GM12878 (cell line): ENCODE data around the gene ALOXE3. TPM values are rescaled to one million over a fixed set of nuclear protein-coding genes. Genes with fewer than 3 reads are reported as not detected.

Experiments used
- ATAC-seq: fragments of 200-7000 bp; cut with Tn5 transposase; 3 replicates; pipeline ENCODE4 v1.9.1; 2020; ENCODE audit warnings: mild to moderate bottlenecking, moderate library complexity
- BruUV-seq: library from RNA; stranded (reverse); fragments of 400-500 nt; replicated peaks from 2 replicates; lab custom pipeline; 2021; lab: Mats Ljungman, UMichigan
- CTCF ChIA-PET: fragments of 300-600 bp; sonication (Branson Sonifier 250); formaldehyde crosslinking; extraction: SDS; loops from one replicate; lab custom pipeline; 2021; ENCODE audit warnings: inconsistent platforms; lab: Yijun Ruan, JAX
- POLR2A ChIA-PET: fragments of 350-600 bp; formaldehyde crosslinking; extraction: SDS; loops from one replicate; lab custom pipeline; 2021; ENCODE audit warnings: inconsistent platforms; lab: Charles Lee
- RAD21 ChIA-PET: fragments of 300-600 bp; sonication (Branson Sonifier 250); formaldehyde crosslinking; loops from one replicate; lab custom pipeline; 2023; ENCODE audit warnings: antibody characterized with exemption; ENCODE audit not compliant: unreplicated experiment; lab: Charles Lee
- SMC1A ChIA-PET: fragments of 300-600 bp; sonication (Branson Sonifier 250); formaldehyde crosslinking; loops from one replicate; lab custom pipeline; 2023; ENCODE audit not compliant: unreplicated experiment, uncharacterized antibody; lab: Charles Lee
- DNase-seq: peaks from one replicate; pipeline ENCODE4 v3.0.0-alpha.2; 2011; ENCODE audit warnings: low read depth, low spot score
- FAIRE-seq: peaks from 3 replicates; lab custom pipeline; 2011; peaks lifted over from hg19 to GRCh38; lab: Jason Lieb, UNC
- H2AFZ ChIP-seq: 2 replicates; pipeline ENCODE4 v1.6.0; 2011; ENCODE audit warnings: low read depth, low read length, control low read depth; ENCODE audit not compliant: control insufficient read depth
- H3K27ac ChIP-seq: 2 replicates; pipeline ENCODE4 v1.5.1; 2011; ENCODE audit warnings: control low read depth; ENCODE audit not compliant: control insufficient read depth, insufficient read depth
- H3K27me3 ChIP-seq, 2 experiments: replicated peaks in 1 of 2; 2 replicates each; pipeline versions ENCODE4 v1.6.0 to v1.6.1; 2011; ENCODE audit warnings: low read length in 1 of 2; ENCODE audit not compliant: control insufficient read depth in 2 of 2, insufficient read depth in 2 of 2
- H3K36me3 ChIP-seq, 2 experiments: 2 replicates each; pipeline ENCODE4 v1.5.1; 2011; ENCODE audit warnings: low read length in 1 of 2; ENCODE audit not compliant: control insufficient read depth in 2 of 2, insufficient read depth in 2 of 2
- H3K4me1 ChIP-seq: 2 replicates; pipeline ENCODE4 v1.6.1; 2011; ENCODE audit warnings: mild to moderate bottlenecking, low read length, moderate library complexity, mixed read lengths; ENCODE audit not compliant: control insufficient read depth, insufficient read depth
- H3K4me2 ChIP-seq: 2 replicates; pipeline ENCODE4 v1.6.0; 2011; ENCODE audit warnings: control low read depth; ENCODE audit not compliant: control insufficient read depth, insufficient read depth
- H3K4me3 ChIP-seq: fragments of 200-600 bp; sonication (generic); 2 replicates; pipeline ENCODE4 v1.5.1; 2016
- H3K79me2 ChIP-seq: 2 replicates; pipeline ENCODE4 v1.6.0; 2011; ENCODE audit warnings: low read length; ENCODE audit not compliant: control insufficient read depth, insufficient read depth
- H3K9ac ChIP-seq: 2 replicates; pipeline ENCODE4 v1.8.0; 2011; ENCODE audit warnings: low read length, control low read depth, mixed read lengths; ENCODE audit not compliant: control insufficient read depth, insufficient read depth
- H3K9me3 ChIP-seq: replicated peaks from 3 replicates; pipeline ENCODE4 v1.5.1; 2011; ENCODE audit warnings: mild to moderate bottlenecking, low read length; ENCODE audit not compliant: control insufficient read depth, insufficient read depth
- H4K20me1 ChIP-seq: 2 replicates; pipeline ENCODE4 v1.6.0; 2011; ENCODE audit not compliant: control insufficient read depth, insufficient read depth
- CEBPB ChIP-seq, 2 experiments: fragments of 150-350 bp in 1 of 2; IDR thresholded peaks; 2 replicates each; pipeline ENCODE4 v1.6.1; 2012 to 2014; ENCODE audit warnings: low read depth in 2 of 2, low read length in 2 of 2, borderline replicate concordance in 1 of 2, inconsistent platforms in 1 of 2
- IRF4 ChIP-seq: IDR thresholded peaks from 2 replicates; pipeline ENCODE4 v1.6.1; 2011; ENCODE audit warnings: low read depth, low read length
- JUNB ChIP-seq: IDR thresholded peaks from 2 replicates; pipeline ENCODE4 v1.6.1; 2016; ENCODE audit warnings: antibody characterized with exemption, mild to moderate bottlenecking
- NBN ChIP-seq: fragments of 450-650 bp; IDR thresholded peaks from 2 replicates; pipeline ENCODE4 v1.6.1; 2016
- NRF1 ChIP-seq: conservative IDR thresholded peaks from 2 replicates; pipeline ENCODE4 v1.6.1; 2011; ENCODE audit warnings: mild to moderate bottlenecking, low read depth, low read length, improper control_type of control experiment
- POLR2AphosphoS5 ChIP-seq: IDR thresholded peaks from 2 replicates; pipeline ENCODE4 v1.6.1; 2011; ENCODE audit warnings: mild to moderate bottlenecking, low read length, inconsistent platforms
- POU2F2 ChIP-seq: IDR thresholded peaks from 3 replicates; pipeline ENCODE4 v1.6.1; 2011; ENCODE audit warnings: low read depth, mild to moderate bottlenecking, low read length, borderline replicate concordance
- ZNF622 ChIP-seq: fragments of 450-650 bp; IDR thresholded peaks from 2 replicates; pipeline ENCODE4 v1.6.1; 2017; ENCODE audit warnings: mild to moderate bottlenecking, inconsistent platforms
- WGBS: methylation state at CpG from one replicate; pipeline ENCODE4 v1.1.6; 2016; ENCODE audit warnings: low lambda C conversion rate; ENCODE audit not compliant: insufficient replicate concordance, insufficient coverage; ENCODE audit errors: missing lambda C conversion rate; 5-methylcytosine and 5-hydroxymethylcytosine counted together
- in situ Hi-C: fragments of 300-500 bp; cut with MboI; formaldehyde crosslinking; loops from 9 replicates; pipeline ENCODE4 v1.14.3; 2018; ENCODE audit warnings: mixed read lengths
- intact Hi-C: fragments of 100-400 bp; cut with micrococcal nuclease; formaldehyde crosslinking; loops from one replicate; pipeline ENCODE4 v1.14.2; 2022; ENCODE audit not compliant: unreplicated experiment
- polyA plus RNA-seq, 11 experiments: library from polyadenylated mRNA; depleted of rRNA in 4 of 11; unstranded in 6 of 11; stranded (reverse) in 5 of 11; fragments of >200 nt; fragmentation: Nextera tagmentation in 4 of 11; fragmentation: Illumina TruSeq in 1 of 11; extraction: Ambion mirVana in 4 of 11; extraction: Trizol in 1 of 11; gene quantifications; 1 replicate in 1 of 11; 2 replicates in 10 of 11; pipeline versions ENCODE4 v1.2.1 to v1.2.3, GENCODE V29; 2011 to 2016; ENCODE audit warnings: inconsistent platforms in 2 of 11, missing spikeins in 2 of 11, low read depth in 1 of 11
- total RNA-seq, 4 experiments: library from RNA; depleted of rRNA in 3 of 4; stranded (reverse); fragments of >200 nt in 3 of 4; fragmentation: Illumina TruSeq in 1 of 4; extraction: Trizol in 1 of 4; gene quantifications; 2 replicates each; pipeline versions ENCODE4 v1.2.1 to v1.2.3, GENCODE V29; 2013 to 2021
- TF ChIP-seq, protein P1 (sequence below): IDR thresholded peaks from 2 replicates; pipeline ENCODE4 v1.6.1; 2012; ENCODE audit warnings: low read depth, low read length, improper control_type of control experiment
- TF ChIP-seq, protein P2 (sequence below): IDR thresholded peaks from 2 replicates; pipeline ENCODE4 v1.6.1; 2011; ENCODE audit warnings: borderline replicate concordance, low read depth, mild to moderate bottlenecking, moderate library complexity, low read length; ENCODE audit not compliant: insufficient read depth, poor library complexity, severe bottlenecking

ALOXE3 gene
- total and polyA plus RNA-seq, 10 of the 15 experiments (the other 5 are each of a cell fraction or from before 2014, with no cell fraction given) = 0.04 TPM; not detected in 9

DNA sequence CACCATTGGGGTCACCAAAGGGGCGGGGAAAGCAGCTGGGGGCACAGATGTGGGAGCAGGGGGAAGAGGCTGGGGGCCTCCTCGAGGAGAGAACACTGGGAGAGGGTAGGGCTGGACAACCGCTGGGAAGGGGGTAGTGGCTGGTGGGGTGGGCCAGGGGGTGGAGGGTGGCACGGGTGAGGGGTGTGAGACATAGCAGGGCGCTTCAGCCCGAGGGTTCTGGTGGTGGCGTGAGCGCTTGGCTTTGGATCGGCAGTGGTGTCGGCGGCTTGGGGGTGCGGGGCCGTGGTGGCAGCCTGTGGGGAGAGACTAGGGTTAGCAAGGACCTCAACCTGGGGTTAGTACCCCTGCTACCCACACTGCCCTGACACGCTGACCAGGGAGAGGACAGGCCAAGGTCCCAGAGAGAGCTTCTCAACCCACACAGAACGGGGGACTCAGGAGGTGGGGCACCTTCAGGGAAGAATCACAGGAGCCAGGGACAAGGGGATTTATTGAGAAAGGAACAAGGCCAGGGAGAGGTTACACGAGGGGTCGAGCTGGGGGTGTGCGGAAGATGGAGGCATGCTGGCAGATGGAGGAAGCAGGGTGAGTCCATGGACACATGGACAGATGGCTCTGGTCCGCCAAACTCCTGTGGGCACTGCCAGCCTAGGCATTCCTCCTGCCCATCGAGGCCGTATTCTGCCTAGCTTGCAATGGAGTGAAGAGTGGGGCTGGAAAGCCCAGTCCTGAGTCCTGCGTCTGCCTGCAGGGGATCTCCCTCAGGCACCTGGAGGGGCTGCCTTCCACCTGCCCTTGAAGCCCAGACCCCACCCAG is 25.5 kb upstream of the ALOXE3 start:
- Histone ChIP-seq H3K79me2 (no peaks in the 10 kb centered on the region), H3K4me2 (no peak overlapping the region), H3K9me3 (no peaks in the 10 kb centered on the region), H3K4me1 (peaks cover 3% of the 10 kb centered on the region), H3K36me3 (peaks cover 11 to 28% of the 10 kb centered on the region in 2 experiments), H3K4me3 (no peak overlapping the region), H2AFZ (no peak overlapping the region), H3K27me3 (no peaks in the 10 kb centered on the region), H3K9ac (no peak overlapping the region), H4K20me1 (no peaks in the 10 kb centered on the region), H3K27ac (no peak overlapping the region)
- in situ Hi-C loops = no loop called here
- ChIA-PET SMC1A (no interaction called here), CTCF (interaction anchor here (1.1 kb wide), 1 partner anchor 10 kb away, joined by 3 read pairs; no protein-coding TSS in a partner anchor), RAD21 (no interaction called here), POLR2A (interaction anchor here (0.6 kb wide), 1 partner anchor 10 kb away, joined by 4 read pairs; no protein-coding TSS in a partner anchor)
- BruUV-seq = no TSS peak
- WGBS = 92% methylated on average over 22 of the region's 22 CpGs
- FAIRE-seq = no peak
- intact Hi-C loops = no loop called here
- ATAC-seq = no peak
- TF ChIP-seq NRF1 (no peak), JUNB (no peak), ZNF622 (no peak), NBN (no peak), POLR2AphosphoS5 (peak; percentile 71), POU2F2 (0 out of 3 replicates have a peak, but pooled peaks have one; percentile 5), CEBPB (IDR thresholded peaks at IDR 0.05; ENCODE audit: borderline replicate concordance in 1 of 2, low read depth in 2 of 2, low read length in 2 of 2) (no peak), IRF4 (no peak)
- TF ChIP-seq, protein P1, sequence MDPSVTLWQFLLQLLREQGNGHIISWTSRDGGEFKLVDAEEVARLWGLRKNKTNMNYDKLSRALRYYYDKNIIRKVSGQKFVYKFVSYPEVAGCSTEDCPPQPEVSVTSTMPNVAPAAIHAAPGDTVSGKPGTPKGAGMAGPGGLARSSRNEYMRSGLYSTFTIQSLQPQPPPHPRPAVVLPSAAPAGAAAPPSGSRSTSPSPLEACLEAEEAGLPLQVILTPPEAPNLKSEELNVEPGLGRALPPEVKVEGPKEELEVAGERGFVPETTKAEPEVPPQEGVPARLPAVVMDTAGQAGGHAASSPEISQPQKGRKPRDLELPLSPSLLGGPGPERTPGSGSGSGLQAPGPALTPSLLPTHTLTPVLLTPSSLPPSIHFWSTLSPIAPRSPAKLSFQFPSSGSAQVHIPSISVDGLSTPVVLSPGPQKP = no peak
- TF ChIP-seq, protein P2, sequence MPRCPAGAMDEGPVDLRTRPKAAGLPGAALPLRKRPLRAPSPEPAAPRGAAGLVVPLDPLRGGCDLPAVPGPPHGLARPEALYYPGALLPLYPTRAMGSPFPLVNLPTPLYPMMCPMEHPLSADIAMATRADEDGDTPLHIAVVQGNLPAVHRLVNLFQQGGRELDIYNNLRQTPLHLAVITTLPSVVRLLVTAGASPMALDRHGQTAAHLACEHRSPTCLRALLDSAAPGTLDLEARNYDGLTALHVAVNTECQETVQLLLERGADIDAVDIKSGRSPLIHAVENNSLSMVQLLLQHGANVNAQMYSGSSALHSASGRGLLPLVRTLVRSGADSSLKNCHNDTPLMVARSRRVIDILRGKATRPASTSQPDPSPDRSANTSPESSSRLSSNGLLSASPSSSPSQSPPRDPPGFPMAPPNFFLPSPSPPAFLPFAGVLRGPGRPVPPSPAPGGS = no peak
- no peak for DNase-seq
